HepG2 (cell line): Measurements from ENCODE around the gene SYNGAP1. TPM values are rescaled to one million over a fixed set of nuclear protein-coding genes. Genes with fewer than 3 reads are reported as not detected.

Experiments
- AFF4 ChIP-seq: sonication (generic); formaldehyde crosslinking; IDR thresholded peaks from 2 replicates; pipeline ENCODE4 v1.4.0; 2020; ENCODE audit warnings: missing genetic modification reagents
- CREB1 ChIP-seq, 2 experiments: fragments of 450-650 bp in 1 of 2; IDR thresholded peaks; 2 replicates each; pipeline ENCODE4 v1.6.1; 2016 to 2017; ENCODE audit warnings: control low read depth in 1 of 2, mild to moderate bottlenecking in 1 of 2, missing compliant biosample characterization in 1 of 2, missing genetic modification characterization in 1 of 2
- HMGXB3 ChIP-seq: sonication (generic); formaldehyde crosslinking; IDR thresholded peaks from 2 replicates; pipeline ENCODE4 v1.4.0; 2020; ENCODE audit warnings: missing genetic modification reagents, borderline replicate concordance
- KDM2A ChIP-seq: sonication (generic); formaldehyde crosslinking; IDR thresholded peaks from 2 replicates; pipeline ENCODE4 v1.4.0; 2020; ENCODE audit warnings: low read depth, missing genetic modification reagents, borderline replicate concordance
- KLF12 ChIP-seq: sonication (generic); formaldehyde crosslinking; IDR thresholded peaks from 2 replicates; pipeline ENCODE4 v1.4.0; 2020; ENCODE audit warnings: missing genetic modification reagents, borderline replicate concordance
- KMT2A ChIP-seq: sonication (generic); formaldehyde crosslinking; IDR thresholded peaks from 2 replicates; pipeline ENCODE4 v1.4.0; 2020; ENCODE audit warnings: missing genetic modification reagents
- MAFK ChIP-seq, 2 experiments: IDR thresholded peaks in 1 of 2; conservative IDR thresholded peaks in 1 of 2; 2 replicates each; pipeline ENCODE4 v1.6.1; 2011; ENCODE audit warnings: improper control_type of control experiment in 2 of 2, low read length in 2 of 2
- PHF8 ChIP-seq: sonication (generic); formaldehyde crosslinking; IDR thresholded peaks from 2 replicates; pipeline ENCODE4 v1.5.0; 2020; ENCODE audit warnings: missing genetic modification reagents
- TAF1 ChIP-seq: sonication (generic); formaldehyde crosslinking; IDR thresholded peaks from 2 replicates; pipeline ENCODE4 v1.4.0; 2020; ENCODE audit warnings: missing genetic modification reagents
- THAP9 ChIP-seq: sonication (generic); formaldehyde crosslinking; IDR thresholded peaks from 2 replicates; pipeline ENCODE4; 2020; ENCODE audit warnings: missing genetic modification reagents, mild to moderate bottlenecking, borderline replicate concordance
- ZNF24 ChIP-seq: fragments of 450-650 bp; IDR thresholded peaks from 2 replicates; pipeline ENCODE4 v1.6.1; 2017; ENCODE audit warnings: antibody characterized with exemption, mild to moderate bottlenecking
- ZNF296 ChIP-seq: sonication (generic); formaldehyde crosslinking; conservative IDR thresholded peaks from 2 replicates; pipeline ENCODE4 v1.5.0; 2020; ENCODE audit warnings: mild to moderate bottlenecking, missing genetic modification reagents
- ZNF512B ChIP-seq: sonication (generic); formaldehyde crosslinking; IDR thresholded peaks from 2 replicates; pipeline ENCODE4 v1.5.1; 2020; ENCODE audit warnings: missing genetic modification reagents, mild to moderate bottlenecking, borderline replicate concordance
- polyA plus RNA-seq, 8 experiments: library from polyadenylated mRNA; depleted of rRNA in 3 of 8; stranded (reverse) in 7 of 8; unstranded in 1 of 8; fragments of >200 nt; fragmentation: Illumina TruSeq in 4 of 8; extraction: Trizol in 4 of 8; gene quantifications; 2 replicates each; pipeline versions ENCODE4 v1.2.1 to v1.2.3, GENCODE V29; 2011 to 2016; ENCODE audit warnings: low read depth in 4 of 8, missing spikeins in 1 of 8, mixed read lengths in 1 of 8; ENCODE audit not compliant: insufficient read depth in 1 of 8
- total RNA-seq, 5 experiments: library from RNA; depleted of rRNA; stranded (reverse); fragments of >200 nt; fragmentation: Illumina TruSeq; extraction: Trizol; gene quantifications; 2 replicates each; pipeline ENCODE4 v1.2.3, GENCODE V29; 2016; ENCODE audit warnings: low read depth in 1 of 5

SYNGAP1 gene
- total and polyA plus RNA-seq, 2 of the 13 experiments (the other 11 are each of a cell fraction or from before 2014, with no cell fraction given): 0.75 to 1.1 TPM

GRCh38 chr6:33391278-33391921 is 28.5 kb upstream of the SYNGAP1 start, which contains the start of gene KIFC1 (continued):
- peak; percentile 87 for TF ChIP-seq THAP9 (CRISPR knock-in tag)
- TF ChIP-seq CREB1 (IDR thresholded peaks at IDR 0.05): peak; percentile 98
- TF ChIP-seq CREB1 (CRISPR knock-in tag; IDR thresholded peaks at IDR 0.05): peak; percentile 97
- peak; percentile 96 for TF ChIP-seq KDM2A (CRISPR knock-in tag)
- TF ChIP-seq PHF8: peak; percentile 59
- no peak; the same call in 1 of the 2 replicates for TF ChIP-seq HMGXB3 (CRISPR knock-in tag)
- peak; percentile 61; the same call in 1 of the 2 replicates for TF ChIP-seq AFF4
- TF ChIP-seq ZNF512B: 0 out of 2 replicates have a peak, but pooled peaks have one; percentile 28
- TF ChIP-seq MAFK (conservative IDR thresholded peaks at IDR 0.05 in 1 of 2, IDR thresholded peaks at IDR 0.05 in 1 of 2; ENCODE audit: low read length in 2 of 2): peak in 1 of 2 experiments; percentile 24; a peak in 1 of 4 replicates
- TF ChIP-seq KLF12 (CRISPR knock-in tag): peak; percentile 77; the same call in 1 of the 2 replicates
- peak; percentile 87; the same call in 1 of the 2 replicates for TF ChIP-seq KMT2A
- TF ChIP-seq ZNF24: peak; percentile 92
- peak; percentile 77 for TF ChIP-seq TAF1
- TF ChIP-seq ZNF296 (CRISPR knock-in tag): no peak
